Measurements from ENCODE around the gene SPINK13. TPM values are rescaled to one million over a fixed set of nuclear protein-coding genes. Genes with fewer than 3 reads are reported as not detected.

SPINK13 gene, protein sequence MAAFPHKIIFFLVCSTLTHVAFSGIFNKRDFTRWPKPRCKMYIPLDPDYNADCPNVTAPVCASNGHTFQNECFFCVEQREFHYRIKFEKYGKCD
- total RNA-seq: not detected

DNA sequence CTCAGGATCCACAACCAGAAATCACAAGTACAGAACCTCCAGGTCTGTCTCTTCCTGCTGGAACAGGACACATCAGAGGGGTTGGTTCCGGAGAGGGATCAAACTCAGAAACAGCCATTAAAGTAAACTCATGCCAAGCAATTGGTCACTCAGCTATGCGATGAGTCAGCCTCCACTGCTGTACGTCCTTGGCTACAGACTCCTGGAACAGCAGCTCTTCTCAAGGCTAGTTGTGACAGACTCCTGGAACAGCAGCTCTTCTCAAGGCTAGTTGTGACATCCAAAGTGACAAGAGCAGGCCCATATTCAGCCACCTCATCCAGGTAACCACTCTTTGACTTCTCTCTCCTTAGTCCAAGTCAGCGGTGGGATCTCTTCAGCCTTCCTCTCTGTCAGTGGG is at the start of gene SPINK13:
Gene SPINK13 (plus strand): TSS at position 229 of the 400 bp plus-strand sequence. CDS start 1,279 bp downstream, outside the sequence.
- Histone ChIP-seq H3K9me3 (peaks cover 0 to 3% (median 0%) of the 10 kb centered on the region in 3 donors), H3K27ac (no peak within 1 kb of the TSS), H3K4me3 (no peak within 1 kb of the TSS), H3K36me3 (no peaks in the 10 kb centered on the region), H3K4me1 (no peaks in the 10 kb centered on the region), H3K27me3 (no peaks in the 10 kb centered on the region)
- in situ Hi-C loops (cut with MboI; ENCODE audit: low sequenced_read_pairs in 4 of 4): no loop called here
- no peak for DNase-seq
- TF ChIP-seq, protein P1, sequence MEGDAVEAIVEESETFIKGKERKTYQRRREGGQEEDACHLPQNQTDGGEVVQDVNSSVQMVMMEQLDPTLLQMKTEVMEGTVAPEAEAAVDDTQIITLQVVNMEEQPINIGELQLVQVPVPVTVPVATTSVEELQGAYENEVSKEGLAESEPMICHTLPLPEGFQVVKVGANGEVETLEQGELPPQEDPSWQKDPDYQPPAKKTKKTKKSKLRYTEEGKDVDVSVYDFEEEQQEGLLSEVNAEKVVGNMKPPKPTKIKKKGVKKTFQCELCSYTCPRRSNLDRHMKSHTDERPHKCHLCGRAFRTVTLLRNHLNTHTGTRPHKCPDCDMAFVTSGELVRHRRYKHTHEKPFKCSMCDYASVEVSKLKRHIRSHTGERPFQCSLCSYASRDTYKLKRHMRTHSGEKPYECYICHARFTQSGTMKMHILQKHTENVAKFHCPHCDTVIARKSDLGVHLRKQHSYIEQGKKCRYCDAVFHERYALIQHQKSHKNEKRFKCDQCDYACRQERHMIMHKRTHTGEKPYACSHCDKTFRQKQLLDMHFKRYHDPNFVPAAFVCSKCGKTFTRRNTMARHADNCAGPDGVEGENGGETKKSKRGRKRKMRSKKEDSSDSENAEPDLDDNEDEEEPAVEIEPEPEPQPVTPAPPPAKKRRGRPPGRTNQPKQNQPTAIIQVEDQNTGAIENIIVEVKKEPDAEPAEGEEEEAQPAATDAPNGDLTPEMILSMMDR (IDR thresholded peaks at IDR 0.05 in 4 of 5, conservative IDR thresholded peaks at IDR 0.05 in 1 of 5): no peak
- no peak for TF ChIP-seq POLR2A (IDR thresholded peaks at IDR 0.05)
- intact Hi-C loops (cut with DNase I; ENCODE audit: low total_unique reads): no loop called here
- ATAC-seq: peak in 1 of 2 donors; percentile 36

DNA sequence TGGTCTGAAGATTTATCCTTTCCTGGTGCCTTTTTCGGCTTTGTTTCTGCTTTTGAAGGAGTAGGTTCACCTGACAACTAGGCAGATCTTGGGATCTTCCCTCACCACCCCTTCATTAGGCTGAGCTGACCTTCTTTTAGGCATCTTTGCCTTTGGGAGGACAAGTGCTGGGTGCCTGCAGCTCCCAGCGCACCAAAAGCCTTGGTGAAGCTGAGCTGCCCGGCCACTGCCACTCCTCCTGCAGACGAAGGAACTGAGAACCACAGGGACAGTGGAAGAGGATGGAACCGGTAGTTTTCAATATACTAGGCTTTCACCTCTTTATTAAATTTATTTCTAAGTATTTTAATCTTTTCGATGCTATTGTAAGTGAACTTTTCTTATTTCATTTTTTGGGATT is 47.1 kb upstream of the SPINK13 start:
- TF ChIP-seq POLR2A (IDR thresholded peaks at IDR 0.05): no peak
- TF ChIP-seq, protein P1 (IDR thresholded peaks at IDR 0.05 in 4 of 5, conservative IDR thresholded peaks at IDR 0.05 in 1 of 5): no peak
- Histone ChIP-seq H3K27ac (no peak overlapping the region), H3K4me3 (no peak overlapping the region), H3K36me3 (no peaks in the 10 kb centered on the region), H3K9me3 (no peaks in the 10 kb centered on the region), H3K4me1 (no peaks in the 10 kb centered on the region), H3K27me3 (no peaks in the 10 kb centered on the region)
- ATAC-seq: no peak
- no peak for DNase-seq
- in situ Hi-C loops (cut with MboI; ENCODE audit: low sequenced_read_pairs in 4 of 4): no loop called here
- intact Hi-C loops (cut with DNase I; ENCODE audit: low total_unique reads): no loop called here

DNA sequence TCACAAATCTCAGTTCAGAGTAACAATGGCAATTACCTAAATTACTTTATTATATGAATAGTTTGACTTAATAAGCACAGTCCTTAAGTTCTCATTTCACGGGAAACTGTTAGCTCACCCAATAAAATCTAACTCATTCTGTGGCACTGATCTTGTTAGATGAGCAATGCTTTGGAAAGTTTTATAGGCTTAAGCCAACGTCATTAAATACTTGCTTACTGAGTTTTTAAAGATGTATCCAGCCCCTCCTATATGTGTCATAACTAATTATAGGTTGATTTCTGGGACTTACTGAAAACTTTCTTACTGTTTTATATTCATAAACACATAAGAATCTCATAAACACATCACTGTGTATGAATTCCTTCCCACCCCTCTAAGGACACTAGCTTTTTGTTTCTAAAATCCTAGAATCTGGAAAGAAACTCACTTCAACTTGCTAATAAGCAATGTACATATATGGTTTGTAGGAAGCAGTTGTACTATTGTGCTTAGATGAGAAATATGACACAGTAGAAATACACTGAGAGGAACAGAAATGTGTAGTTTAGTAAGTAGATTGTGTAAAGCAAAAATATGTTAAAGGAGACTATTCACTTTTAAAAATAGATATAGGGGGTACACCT is 44.4 kb upstream of the SPINK13 start:
- H3K36me3 ChIP-seq: no peaks in the 10 kb centered on the region
- TF ChIP-seq, protein P1 (IDR thresholded peaks at IDR 0.05 in 4 of 5, conservative IDR thresholded peaks at IDR 0.05 in 1 of 5): no peak
- no peak for TF ChIP-seq POLR2A (IDR thresholded peaks at IDR 0.05)
- no peak overlapping the region for H3K27ac ChIP-seq
- no peaks in the 10 kb centered on the region for H3K9me3 ChIP-seq
- H3K4me1 ChIP-seq: no peaks in the 10 kb centered on the region
- H3K27me3 ChIP-seq: no peaks in the 10 kb centered on the region
- no peak overlapping the region for H3K4me3 ChIP-seq
- intact Hi-C loops (cut with DNase I; ENCODE audit: low total_unique reads) (no loop called here), in situ Hi-C loops (cut with MboI; ENCODE audit: low sequenced_read_pairs in 4 of 4) (no loop called here)
- no peak for DNase-seq
- no peak for ATAC-seq

DNA sequence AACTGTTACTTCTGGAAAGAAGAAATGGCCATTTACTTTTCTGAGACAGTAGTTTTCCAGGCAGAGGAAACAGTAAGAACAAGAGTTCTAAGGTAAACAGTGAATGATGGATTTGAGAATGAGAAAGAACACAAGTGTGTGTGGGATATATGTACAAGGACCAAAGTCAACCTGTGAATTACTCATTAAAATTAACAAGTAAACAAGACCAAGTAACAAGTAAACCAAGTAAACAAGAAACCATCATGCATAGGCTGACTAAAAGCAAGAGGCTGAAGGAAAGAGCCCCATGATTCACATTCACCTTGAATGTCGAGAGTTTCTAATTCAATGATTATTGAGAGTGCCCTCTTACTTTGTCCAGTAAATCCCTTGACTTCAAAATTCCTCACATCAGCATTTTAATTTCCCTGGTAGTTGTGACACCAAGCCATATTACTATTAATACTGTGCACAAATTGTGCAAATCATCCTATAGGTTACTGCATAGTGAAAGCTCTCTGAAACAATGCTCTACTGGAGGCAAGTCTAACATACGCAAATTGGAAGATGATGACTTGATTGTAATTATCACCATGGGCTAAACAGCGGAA is 40.1 kb upstream of the SPINK13 start:
- no peaks in the 10 kb centered on the region for H3K27me3 ChIP-seq
- no peaks in the 10 kb centered on the region for H3K36me3 ChIP-seq
- no peak overlapping the region for H3K4me3 ChIP-seq
- DNase-seq: no peak
- in situ Hi-C loops (cut with MboI; ENCODE audit: low sequenced_read_pairs in 4 of 4) (no loop called here), intact Hi-C loops (cut with DNase I; ENCODE audit: low total_unique reads) (no loop called here)
- no peak overlapping the region for H3K27ac ChIP-seq
- H3K4me1 ChIP-seq: no peaks in the 10 kb centered on the region
- ATAC-seq: no peak
- no peaks in the 10 kb centered on the region for H3K9me3 ChIP-seq
- TF ChIP-seq, protein P1 (IDR thresholded peaks at IDR 0.05 in 4 of 5, conservative IDR thresholded peaks at IDR 0.05 in 1 of 5): no peak
- TF ChIP-seq POLR2A (IDR thresholded peaks at IDR 0.05): no peak

Measured in gastrocnemius medialis (tissue), 4 donors.